Measurements from ENCODE around the gene SULT1C3. TPM values are rescaled to one million over a fixed set of nuclear protein-coding genes. Genes with fewer than 3 reads are reported as not detected.

The SULT1C3 gene
- polyA plus RNA-seq, 1 donor (not counting 4 experiments of a cell fraction or from before 2014, with no cell fraction given): not detected

- peaks cover 2% of the 10 kb centered on the region for H3K9me3 ChIP-seq (ENCODE audit: control insufficient read depth, low read depth, low read length)
- no peak for TF ChIP-seq EZH2 (IDR thresholded peaks at IDR 0.05; ENCODE audit: low read length)
- TF ChIP-seq CTCF (optimal IDR thresholded peaks at IDR 0.05 in 1 of 3, IDR thresholded peaks at IDR 0.05 in 1 of 3, conservative IDR thresholded peaks at IDR 0.05 in 1 of 3; ENCODE audit: extremely low read depth in 1 of 3, insufficient read depth in 2 of 3, low read length in 3 of 3): no peak
- H3K79me2 ChIP-seq (ENCODE audit: control insufficient read depth, insufficient read depth, low read length): no peaks in the 10 kb centered on the region
- FAIRE-seq (peak; percentile 76), DNase-seq (ENCODE audit: low read depth, low spot score) (peak; percentile 55)
- peak overlapping the region; percentile 6 for H3K4me2 ChIP-seq (ENCODE audit: control insufficient read depth, extremely low read depth, insufficient read depth, low read depth, low read length)
- no peaks in the 10 kb centered on the region for H3K4me1 ChIP-seq (ENCODE audit: control insufficient read depth, extremely low read depth, insufficient read depth, low read length)
- no peaks in the 10 kb centered on the region for H3K36me3 ChIP-seq (ENCODE audit: control insufficient read depth in 2 of 2, extremely low read depth in 1 of 2, insufficient read depth in 2 of 2, low read length in 2 of 2)
- H3K27ac ChIP-seq (ENCODE audit: control insufficient read depth, insufficient read depth, low read length): no peak overlapping the region
- H3K9ac ChIP-seq (ENCODE audit: control insufficient read depth, extremely low read depth, insufficient read depth, low read length): no peak overlapping the region
- no peaks in the 10 kb centered on the region for H4K20me1 ChIP-seq (ENCODE audit: control insufficient read depth, extremely low read depth, insufficient read depth, low read length)
- no peak overlapping the region for H2AFZ ChIP-seq (ENCODE audit: control insufficient read depth, low read length)
- no peak overlapping the region for H3K4me3 ChIP-seq (ENCODE audit: control insufficient read depth in 2 of 3, extremely low read depth in 1 of 3, insufficient read depth in 2 of 3, low read depth in 1 of 3, low read length in 3 of 3)
- dilution Hi-C loops (cut with MboI; ENCODE audit: extremely low pct_ligation_motif_present, low sequenced_read_pairs): no loop called here
- H3K9me1 ChIP-seq (ENCODE audit: control insufficient read depth, extremely low read depth, insufficient read depth, low read length): no peaks in the 10 kb centered on the region
- H3K27me3 ChIP-seq (ENCODE audit: control insufficient read depth, extremely low read depth, insufficient read depth, low read length): no peaks in the 10 kb centered on the region
These were observed 40.0 kb upstream of the SULT1C3 start for GRCh38 chr2:108199726-108200125.

GRCh38 chr2:108200569-108200968 is 39.2 kb upstream of the SULT1C3 start:
- dilution Hi-C loops (cut with MboI; ENCODE audit: extremely low pct_ligation_motif_present, low sequenced_read_pairs): no loop called here
- H3K9me1 ChIP-seq (ENCODE audit: control insufficient read depth, extremely low read depth, insufficient read depth, low read length): no peaks in the 10 kb centered on the region
- H3K4me3 ChIP-seq (ENCODE audit: control insufficient read depth in 2 of 3, extremely low read depth in 1 of 3, insufficient read depth in 2 of 3, low read depth in 1 of 3, low read length in 3 of 3): no peak overlapping the region
- H3K9me3 ChIP-seq (ENCODE audit: control insufficient read depth, low read depth, low read length): peaks cover 2% of the 10 kb centered on the region
- DNase-seq (ENCODE audit: low read depth, low spot score): no peak
- TF ChIP-seq CTCF (optimal IDR thresholded peaks at IDR 0.05 in 1 of 3, IDR thresholded peaks at IDR 0.05 in 1 of 3, conservative IDR thresholded peaks at IDR 0.05 in 1 of 3; ENCODE audit: extremely low read depth in 1 of 3, insufficient read depth in 2 of 3, low read length in 3 of 3): no peak
- TF ChIP-seq EZH2 (IDR thresholded peaks at IDR 0.05; ENCODE audit: low read length): no peak
- H3K9ac ChIP-seq (ENCODE audit: control insufficient read depth, extremely low read depth, insufficient read depth, low read length): no peak overlapping the region
- no peaks in the 10 kb centered on the region for H3K36me3 ChIP-seq (ENCODE audit: control insufficient read depth in 2 of 2, extremely low read depth in 1 of 2, insufficient read depth in 2 of 2, low read length in 2 of 2)
- H4K20me1 ChIP-seq (ENCODE audit: control insufficient read depth, extremely low read depth, insufficient read depth, low read length): no peaks in the 10 kb centered on the region
- H3K79me2 ChIP-seq (ENCODE audit: control insufficient read depth, insufficient read depth, low read length): no peaks in the 10 kb centered on the region
- no peak for FAIRE-seq
- no peaks in the 10 kb centered on the region for H3K27me3 ChIP-seq (ENCODE audit: control insufficient read depth, extremely low read depth, insufficient read depth, low read length)
- no peak overlapping the region for H3K27ac ChIP-seq (ENCODE audit: control insufficient read depth, insufficient read depth, low read length)
- H3K4me1 ChIP-seq (ENCODE audit: control insufficient read depth, extremely low read depth, insufficient read depth, low read length): no peaks in the 10 kb centered on the region
- no peak overlapping the region for H2AFZ ChIP-seq (ENCODE audit: control insufficient read depth, low read length)
- H3K4me2 ChIP-seq (ENCODE audit: control insufficient read depth, extremely low read depth, insufficient read depth, low read depth, low read length): no peak overlapping the region

Data from keratinocyte (primary cell).